Thoracic aorta (tissue), 2 donors: ENCODE results near the gene DCDC1. TPM values are rescaled to one million over a fixed set of nuclear protein-coding genes. Genes with fewer than 3 reads are reported as not detected.

Experiments
- ATAC-seq: fragments of 150-250 bp; one replicate; pipeline ENCODE4 v1.8.0; 2017; ENCODE audit warnings: low read depth; ENCODE audit not compliant: insufficient number of reproducible peaks, low FRiP score
- DNase-seq: peaks from one replicate; pipeline ENCODE4 v3.0.0-alpha.2; 2020; ENCODE audit warnings: low spot score
- H3K27ac ChIP-seq, 2 donors: fragments of 200-600 bp; sonication (generic); 1 replicate in 1 of 2; 2 replicates in 1 of 2; pipeline ENCODE4 v1.5.1; 2016; ENCODE audit warnings: mild to moderate bottlenecking in 2 of 2, moderate library complexity in 2 of 2
- H3K27me3 ChIP-seq: fragments of 200-600 bp; sonication (generic); replicated peaks from 2 replicates; pipeline ENCODE4 v1.6.0; 2016; ENCODE audit warnings: mild to moderate bottlenecking; ENCODE audit not compliant: insufficient read depth
- H3K36me3 ChIP-seq: fragments of 200-600 bp; sonication (generic); one replicate; pipeline ENCODE4 v1.5.1; 2016
- H3K4me1 ChIP-seq, 2 donors: fragments of 200-600 bp; sonication (generic); 1 replicate in 1 of 2; 2 replicates in 1 of 2; pipeline versions ENCODE4 v1.5.1 to v1.6.0; 2016; ENCODE audit warnings: low read depth in 2 of 2, mild to moderate bottlenecking in 1 of 2; ENCODE audit not compliant: control insufficient read depth in 1 of 2
- H3K4me3 ChIP-seq: fragments of 200-600 bp; sonication (generic); 2 replicates; pipeline ENCODE4 v1.5.1; 2016; ENCODE audit warnings: mild to moderate bottlenecking
- H3K9me3 ChIP-seq: fragments of 200-600 bp; sonication (generic); 2 replicates; pipeline ENCODE4 v1.5.1; 2016
- total RNA-seq, 2 donors: library from RNA; depleted of rRNA; stranded (reverse); fragments of >200 nt; gene quantifications; one replicate each; pipeline versions ENCODE4 v1.1.0 to v1.2.3, GENCODE V29; 2016
- TF ChIP-seq, protein P1 (sequence below): fragments of 200-600 bp; sonication (generic); IDR thresholded peaks from one replicate; pipeline ENCODE4 v1.5.1; 2019; ENCODE audit warnings: antibody characterized with exemption

The DCDC1 gene
- total RNA-seq, 2 donors from 2014 or later, result not detected

DNA sequence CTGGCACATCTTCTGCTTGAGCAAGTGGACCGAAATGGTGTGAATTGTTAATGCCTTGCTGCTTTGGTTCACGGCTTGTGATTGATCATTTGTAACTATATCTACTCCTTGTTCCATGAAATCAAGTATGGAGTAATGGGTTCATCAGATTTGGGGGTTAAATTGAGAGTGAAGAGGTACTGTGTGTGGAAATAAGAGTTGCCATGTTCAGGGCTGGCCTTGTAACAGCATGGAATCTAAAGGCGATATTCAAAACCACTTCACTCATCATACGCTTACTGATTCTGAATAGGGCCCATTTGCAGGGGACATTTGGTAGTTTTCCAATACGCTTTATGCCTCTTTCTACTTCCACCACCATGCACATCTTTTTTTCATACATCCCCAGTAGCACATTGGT, 122.2 kb downstream of the DCDC1 start:
- Histone ChIP-seq H3K9me3 (no peaks in the 10 kb centered on the region), H3K4me3 (no peak overlapping the region), H3K27ac (no peak overlapping the region), H3K36me3 (no peaks in the 10 kb centered on the region), H3K27me3 (no peaks in the 10 kb centered on the region), H3K4me1 (no peaks in the 10 kb centered on the region)
- ATAC-seq (no peak), DNase-seq (no peak)
- TF ChIP-seq, protein P1, sequence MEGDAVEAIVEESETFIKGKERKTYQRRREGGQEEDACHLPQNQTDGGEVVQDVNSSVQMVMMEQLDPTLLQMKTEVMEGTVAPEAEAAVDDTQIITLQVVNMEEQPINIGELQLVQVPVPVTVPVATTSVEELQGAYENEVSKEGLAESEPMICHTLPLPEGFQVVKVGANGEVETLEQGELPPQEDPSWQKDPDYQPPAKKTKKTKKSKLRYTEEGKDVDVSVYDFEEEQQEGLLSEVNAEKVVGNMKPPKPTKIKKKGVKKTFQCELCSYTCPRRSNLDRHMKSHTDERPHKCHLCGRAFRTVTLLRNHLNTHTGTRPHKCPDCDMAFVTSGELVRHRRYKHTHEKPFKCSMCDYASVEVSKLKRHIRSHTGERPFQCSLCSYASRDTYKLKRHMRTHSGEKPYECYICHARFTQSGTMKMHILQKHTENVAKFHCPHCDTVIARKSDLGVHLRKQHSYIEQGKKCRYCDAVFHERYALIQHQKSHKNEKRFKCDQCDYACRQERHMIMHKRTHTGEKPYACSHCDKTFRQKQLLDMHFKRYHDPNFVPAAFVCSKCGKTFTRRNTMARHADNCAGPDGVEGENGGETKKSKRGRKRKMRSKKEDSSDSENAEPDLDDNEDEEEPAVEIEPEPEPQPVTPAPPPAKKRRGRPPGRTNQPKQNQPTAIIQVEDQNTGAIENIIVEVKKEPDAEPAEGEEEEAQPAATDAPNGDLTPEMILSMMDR, result no peak

DNA sequence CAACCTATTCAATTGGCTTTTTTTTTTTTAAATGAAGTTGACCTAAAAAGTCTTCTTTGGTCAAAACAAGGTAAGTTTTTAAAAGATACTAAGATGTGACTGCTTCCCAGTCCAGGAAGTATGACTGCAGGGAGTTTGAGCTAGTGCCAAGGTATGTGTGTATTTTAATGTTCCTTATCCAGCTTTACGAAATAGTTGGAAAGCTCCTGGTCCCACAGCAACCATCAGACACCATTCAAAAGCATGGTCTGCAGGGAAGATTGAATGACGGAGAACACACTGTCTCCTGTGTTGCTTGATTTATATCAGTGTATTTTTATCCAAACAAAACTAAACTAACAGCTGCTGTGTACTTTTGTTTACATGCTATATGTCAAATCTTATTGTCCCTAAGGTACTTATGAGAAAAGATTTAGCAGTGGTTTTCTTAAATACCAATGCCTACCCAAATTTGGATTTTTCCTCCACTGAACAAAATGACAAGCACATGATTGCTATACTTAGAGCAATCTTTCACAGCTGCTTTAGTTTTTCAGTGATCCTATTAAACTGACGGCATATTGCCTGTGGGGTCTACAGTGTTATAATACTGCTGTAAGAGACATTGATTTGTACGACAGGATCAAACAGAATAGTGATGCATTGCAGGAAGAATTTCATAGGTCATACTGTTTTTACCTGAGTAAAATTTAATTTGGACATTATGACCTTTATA, 122.9 kb downstream of the DCDC1 start:
- ATAC-seq, result no peak
- Histone ChIP-seq H3K36me3 (no peaks in the 10 kb centered on the region), H3K4me1 (no peaks in the 10 kb centered on the region), H3K27ac (no peak overlapping the region), H3K4me3 (no peak overlapping the region), H3K27me3 (no peaks in the 10 kb centered on the region), H3K9me3 (no peaks in the 10 kb centered on the region)
- no peak for DNase-seq
- TF ChIP-seq, protein P1, result no peak

DNA sequence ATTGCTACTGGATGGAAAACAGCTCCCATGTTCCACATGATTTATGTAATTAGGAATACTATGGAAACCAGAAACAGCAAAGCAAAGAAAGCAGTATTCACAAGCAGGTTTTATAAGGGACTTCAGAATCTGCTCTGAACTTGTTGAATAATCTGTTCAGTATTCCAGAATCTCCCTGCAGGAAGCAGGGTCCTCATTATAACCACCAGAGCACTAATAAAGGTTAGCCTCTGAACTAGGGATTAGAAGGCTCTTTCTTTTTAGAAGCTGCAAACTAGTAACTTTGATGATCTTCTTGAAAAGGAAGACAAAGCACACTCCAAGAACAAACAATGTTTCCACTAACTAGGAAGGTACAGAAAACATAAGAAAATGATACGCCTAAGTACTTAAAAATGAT, 125.8 kb downstream of the DCDC1 start:
- Histone ChIP-seq H3K27me3 (no peaks in the 10 kb centered on the region), H3K27ac (no peak overlapping the region), H3K4me1 (no peaks in the 10 kb centered on the region), H3K4me3 (no peak overlapping the region), H3K36me3 (no peaks in the 10 kb centered on the region), H3K9me3 (no peaks in the 10 kb centered on the region)
- TF ChIP-seq, protein P1, result no peak
- no peak for ATAC-seq
- DNase-seq, result no peak

DNA sequence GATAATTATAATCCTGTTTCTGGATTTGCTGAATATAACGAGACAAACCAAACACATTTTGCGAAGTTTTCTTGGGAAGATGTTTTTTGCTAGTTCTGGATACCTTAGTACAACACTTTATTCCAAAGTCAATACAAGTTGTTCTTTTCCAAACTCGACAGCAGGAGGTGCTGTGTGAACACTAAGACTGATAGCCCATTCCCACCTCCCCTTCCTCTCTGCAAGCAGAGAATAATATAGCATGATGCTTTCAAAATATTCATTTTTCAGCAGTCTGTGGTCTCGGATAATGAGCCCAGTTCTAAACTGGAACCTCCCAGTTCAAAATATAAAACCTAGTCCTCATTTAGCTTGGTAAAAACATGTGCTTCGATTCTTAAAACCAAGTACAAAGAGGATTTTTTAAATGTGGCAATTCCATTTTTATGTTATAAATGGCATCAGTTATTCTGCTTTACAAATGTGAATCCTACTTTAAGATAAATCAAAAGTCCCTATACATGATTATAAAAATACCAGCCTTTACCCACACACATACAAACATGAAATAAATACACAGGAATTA, 129.1 kb downstream of the DCDC1 start:
- Histone ChIP-seq H3K4me1 (no peaks in the 10 kb centered on the region), H3K27ac (no peak overlapping the region), H3K27me3 (no peaks in the 10 kb centered on the region), H3K9me3 (no peaks in the 10 kb centered on the region), H3K36me3 (no peaks in the 10 kb centered on the region), H3K4me3 (no peak overlapping the region)
- DNase-seq, result no peak
- ATAC-seq, result no peak
- TF ChIP-seq, protein P1, result no peak

DNA sequence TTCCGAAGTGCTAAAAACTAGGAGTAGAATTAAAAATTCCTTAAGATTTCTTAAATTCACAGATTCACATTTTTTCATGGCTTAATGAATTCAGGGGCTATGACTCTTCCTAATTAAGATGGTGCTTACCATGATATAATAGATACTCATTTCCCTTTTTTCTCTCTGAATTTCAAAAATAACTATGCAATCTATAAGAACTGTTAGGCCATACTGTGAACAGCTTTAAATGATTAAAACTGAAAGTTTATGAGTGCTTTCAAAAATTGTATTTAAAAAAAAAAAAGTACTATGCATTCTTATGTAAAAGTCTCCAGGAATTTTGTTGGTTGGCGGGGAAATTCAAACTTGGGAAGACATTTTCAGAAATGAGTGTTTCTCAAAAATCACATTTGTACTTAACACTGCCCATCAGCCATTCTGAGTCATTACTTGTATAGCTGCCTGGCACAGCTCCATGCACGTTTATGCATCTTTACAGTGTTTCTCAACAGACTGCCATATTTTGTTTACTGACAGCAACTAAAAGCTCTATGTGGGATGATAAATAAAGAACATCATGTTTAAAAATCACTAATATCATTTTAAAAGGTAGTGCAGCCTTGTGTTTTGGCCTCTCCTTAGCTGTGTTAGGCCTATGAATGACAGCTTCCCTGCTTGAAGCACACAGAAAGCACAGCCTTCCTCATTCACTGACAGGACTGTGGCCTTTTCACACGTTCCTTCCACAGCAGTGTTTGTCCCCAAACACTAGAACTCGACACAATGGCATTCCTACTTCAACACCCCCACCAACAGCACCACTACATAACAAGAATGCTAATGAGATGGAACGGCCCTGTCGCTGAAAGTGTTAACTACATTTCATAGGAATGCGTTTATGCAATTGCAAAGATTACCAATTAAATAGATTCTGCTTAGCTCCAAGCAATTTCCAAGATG, 131.4 kb downstream of the DCDC1 start:
- ATAC-seq (no peak), DNase-seq (no peak)
- Histone ChIP-seq H3K27me3 (no peaks in the 10 kb centered on the region), H3K4me3 (no peak overlapping the region), H3K4me1 (no peaks in the 10 kb centered on the region), H3K27ac (no peak overlapping the region), H3K36me3 (no peaks in the 10 kb centered on the region), H3K9me3 (no peaks in the 10 kb centered on the region)
- TF ChIP-seq, protein P1, result no peak
